GM23338 (cell line): Measurements from ENCODE around the gene ROR1.

Source experiments
- EZH2 ChIP-seq: fragments of 200-600 bp; sonication (generic); IDR thresholded peaks from one replicate; pipeline ENCODE4 v1.8.0; 2017; ENCODE audit warnings: antibody characterized with exemption, mild to moderate bottlenecking, low read depth; ENCODE audit not compliant: unreplicated experiment
- EZH2phosphoT487 ChIP-seq: fragments of 200-600 bp; sonication (generic); IDR thresholded peaks from one replicate; pipeline ENCODE4 v1.8.1; 2018; ENCODE audit warnings: antibody characterized with exemption; ENCODE audit not compliant: unreplicated experiment
- POLR2AphosphoS5 ChIP-seq: IDR thresholded peaks from 2 replicates; pipeline ENCODE4 v1.6.1; 2016; ENCODE audit warnings: antibody characterized with exemption, low read depth
- STAT1 ChIP-seq: IDR thresholded peaks from one replicate; pipeline ENCODE4 v1.6.1; 2016; ENCODE audit warnings: antibody characterized with exemption; ENCODE audit not compliant: unreplicated experiment
- TF ChIP-seq, protein P1 (sequence below), 2 experiments: fragments of 200-600 bp in 1 of 2; sonication (generic) in 1 of 2; conservative IDR thresholded peaks; 2 replicates each; pipeline versions ENCODE4 v1.5.1 to v1.6.1; 2016 to 2017; ENCODE audit warnings: antibody characterized with exemption in 2 of 2, low read depth in 2 of 2, mild to moderate bottlenecking in 2 of 2, moderate library complexity in 1 of 2
- TF ChIP-seq, protein P2 (sequence below): IDR thresholded peaks from one replicate; pipeline ENCODE4 v1.6.1; 2018; ENCODE audit warnings: antibody characterized with exemption; ENCODE audit not compliant: unreplicated experiment
- TF ChIP-seq, protein P3 (sequence below): fragments of 250-450 bp; sonication (Bioruptor Pico); IDR thresholded peaks from 2 replicates; pipeline ENCODE4 v1.5.0; 2020; ENCODE audit warnings: mild to moderate bottlenecking, moderate library complexity

DNA sequence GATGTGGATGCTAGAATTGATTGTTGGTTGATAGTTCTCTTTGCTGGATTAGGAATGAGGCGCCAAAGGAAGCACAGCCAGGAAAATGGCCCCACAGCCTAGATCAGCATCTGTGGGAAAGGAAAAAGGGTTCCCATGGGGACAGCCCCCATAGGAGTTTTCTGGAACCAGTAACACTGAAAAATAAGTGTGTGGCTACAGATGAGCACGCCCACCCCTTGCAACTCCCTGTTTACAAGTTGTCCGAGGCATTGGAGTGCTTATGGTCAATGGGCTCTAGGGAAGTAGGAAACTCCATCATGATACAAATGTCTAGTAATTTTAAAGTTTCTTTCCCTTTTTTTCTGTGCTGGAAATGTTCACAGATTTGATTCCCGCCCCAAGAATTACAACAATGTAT lies 405.8 kb downstream of the ROR1 start:
- TF ChIP-seq EZH2 (no peak), EZH2phosphoT487 (no peak), POLR2AphosphoS5 (no peak), STAT1 (no peak)
- TF ChIP-seq, protein P1, sequence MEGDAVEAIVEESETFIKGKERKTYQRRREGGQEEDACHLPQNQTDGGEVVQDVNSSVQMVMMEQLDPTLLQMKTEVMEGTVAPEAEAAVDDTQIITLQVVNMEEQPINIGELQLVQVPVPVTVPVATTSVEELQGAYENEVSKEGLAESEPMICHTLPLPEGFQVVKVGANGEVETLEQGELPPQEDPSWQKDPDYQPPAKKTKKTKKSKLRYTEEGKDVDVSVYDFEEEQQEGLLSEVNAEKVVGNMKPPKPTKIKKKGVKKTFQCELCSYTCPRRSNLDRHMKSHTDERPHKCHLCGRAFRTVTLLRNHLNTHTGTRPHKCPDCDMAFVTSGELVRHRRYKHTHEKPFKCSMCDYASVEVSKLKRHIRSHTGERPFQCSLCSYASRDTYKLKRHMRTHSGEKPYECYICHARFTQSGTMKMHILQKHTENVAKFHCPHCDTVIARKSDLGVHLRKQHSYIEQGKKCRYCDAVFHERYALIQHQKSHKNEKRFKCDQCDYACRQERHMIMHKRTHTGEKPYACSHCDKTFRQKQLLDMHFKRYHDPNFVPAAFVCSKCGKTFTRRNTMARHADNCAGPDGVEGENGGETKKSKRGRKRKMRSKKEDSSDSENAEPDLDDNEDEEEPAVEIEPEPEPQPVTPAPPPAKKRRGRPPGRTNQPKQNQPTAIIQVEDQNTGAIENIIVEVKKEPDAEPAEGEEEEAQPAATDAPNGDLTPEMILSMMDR (conservative IDR thresholded peaks at IDR 0.05; ENCODE audit: low read depth in 2 of 2), result no peak
- TF ChIP-seq, protein P2, sequence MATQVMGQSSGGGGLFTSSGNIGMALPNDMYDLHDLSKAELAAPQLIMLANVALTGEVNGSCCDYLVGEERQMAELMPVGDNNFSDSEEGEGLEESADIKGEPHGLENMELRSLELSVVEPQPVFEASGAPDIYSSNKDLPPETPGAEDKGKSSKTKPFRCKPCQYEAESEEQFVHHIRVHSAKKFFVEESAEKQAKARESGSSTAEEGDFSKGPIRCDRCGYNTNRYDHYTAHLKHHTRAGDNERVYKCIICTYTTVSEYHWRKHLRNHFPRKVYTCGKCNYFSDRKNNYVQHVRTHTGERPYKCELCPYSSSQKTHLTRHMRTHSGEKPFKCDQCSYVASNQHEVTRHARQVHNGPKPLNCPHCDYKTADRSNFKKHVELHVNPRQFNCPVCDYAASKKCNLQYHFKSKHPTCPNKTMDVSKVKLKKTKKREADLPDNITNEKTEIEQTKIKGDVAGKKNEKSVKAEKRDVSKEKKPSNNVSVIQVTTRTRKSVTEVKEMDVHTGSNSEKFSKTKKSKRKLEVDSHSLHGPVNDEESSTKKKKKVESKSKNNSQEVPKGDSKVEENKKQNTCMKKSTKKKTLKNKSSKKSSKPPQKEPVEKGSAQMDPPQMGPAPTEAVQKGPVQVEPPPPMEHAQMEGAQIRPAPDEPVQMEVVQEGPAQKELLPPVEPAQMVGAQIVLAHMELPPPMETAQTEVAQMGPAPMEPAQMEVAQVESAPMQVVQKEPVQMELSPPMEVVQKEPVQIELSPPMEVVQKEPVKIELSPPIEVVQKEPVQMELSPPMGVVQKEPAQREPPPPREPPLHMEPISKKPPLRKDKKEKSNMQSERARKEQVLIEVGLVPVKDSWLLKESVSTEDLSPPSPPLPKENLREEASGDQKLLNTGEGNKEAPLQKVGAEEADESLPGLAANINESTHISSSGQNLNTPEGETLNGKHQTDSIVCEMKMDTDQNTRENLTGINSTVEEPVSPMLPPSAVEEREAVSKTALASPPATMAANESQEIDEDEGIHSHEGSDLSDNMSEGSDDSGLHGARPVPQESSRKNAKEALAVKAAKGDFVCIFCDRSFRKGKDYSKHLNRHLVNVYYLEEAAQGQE, result no peak
- TF ChIP-seq, protein P3, sequence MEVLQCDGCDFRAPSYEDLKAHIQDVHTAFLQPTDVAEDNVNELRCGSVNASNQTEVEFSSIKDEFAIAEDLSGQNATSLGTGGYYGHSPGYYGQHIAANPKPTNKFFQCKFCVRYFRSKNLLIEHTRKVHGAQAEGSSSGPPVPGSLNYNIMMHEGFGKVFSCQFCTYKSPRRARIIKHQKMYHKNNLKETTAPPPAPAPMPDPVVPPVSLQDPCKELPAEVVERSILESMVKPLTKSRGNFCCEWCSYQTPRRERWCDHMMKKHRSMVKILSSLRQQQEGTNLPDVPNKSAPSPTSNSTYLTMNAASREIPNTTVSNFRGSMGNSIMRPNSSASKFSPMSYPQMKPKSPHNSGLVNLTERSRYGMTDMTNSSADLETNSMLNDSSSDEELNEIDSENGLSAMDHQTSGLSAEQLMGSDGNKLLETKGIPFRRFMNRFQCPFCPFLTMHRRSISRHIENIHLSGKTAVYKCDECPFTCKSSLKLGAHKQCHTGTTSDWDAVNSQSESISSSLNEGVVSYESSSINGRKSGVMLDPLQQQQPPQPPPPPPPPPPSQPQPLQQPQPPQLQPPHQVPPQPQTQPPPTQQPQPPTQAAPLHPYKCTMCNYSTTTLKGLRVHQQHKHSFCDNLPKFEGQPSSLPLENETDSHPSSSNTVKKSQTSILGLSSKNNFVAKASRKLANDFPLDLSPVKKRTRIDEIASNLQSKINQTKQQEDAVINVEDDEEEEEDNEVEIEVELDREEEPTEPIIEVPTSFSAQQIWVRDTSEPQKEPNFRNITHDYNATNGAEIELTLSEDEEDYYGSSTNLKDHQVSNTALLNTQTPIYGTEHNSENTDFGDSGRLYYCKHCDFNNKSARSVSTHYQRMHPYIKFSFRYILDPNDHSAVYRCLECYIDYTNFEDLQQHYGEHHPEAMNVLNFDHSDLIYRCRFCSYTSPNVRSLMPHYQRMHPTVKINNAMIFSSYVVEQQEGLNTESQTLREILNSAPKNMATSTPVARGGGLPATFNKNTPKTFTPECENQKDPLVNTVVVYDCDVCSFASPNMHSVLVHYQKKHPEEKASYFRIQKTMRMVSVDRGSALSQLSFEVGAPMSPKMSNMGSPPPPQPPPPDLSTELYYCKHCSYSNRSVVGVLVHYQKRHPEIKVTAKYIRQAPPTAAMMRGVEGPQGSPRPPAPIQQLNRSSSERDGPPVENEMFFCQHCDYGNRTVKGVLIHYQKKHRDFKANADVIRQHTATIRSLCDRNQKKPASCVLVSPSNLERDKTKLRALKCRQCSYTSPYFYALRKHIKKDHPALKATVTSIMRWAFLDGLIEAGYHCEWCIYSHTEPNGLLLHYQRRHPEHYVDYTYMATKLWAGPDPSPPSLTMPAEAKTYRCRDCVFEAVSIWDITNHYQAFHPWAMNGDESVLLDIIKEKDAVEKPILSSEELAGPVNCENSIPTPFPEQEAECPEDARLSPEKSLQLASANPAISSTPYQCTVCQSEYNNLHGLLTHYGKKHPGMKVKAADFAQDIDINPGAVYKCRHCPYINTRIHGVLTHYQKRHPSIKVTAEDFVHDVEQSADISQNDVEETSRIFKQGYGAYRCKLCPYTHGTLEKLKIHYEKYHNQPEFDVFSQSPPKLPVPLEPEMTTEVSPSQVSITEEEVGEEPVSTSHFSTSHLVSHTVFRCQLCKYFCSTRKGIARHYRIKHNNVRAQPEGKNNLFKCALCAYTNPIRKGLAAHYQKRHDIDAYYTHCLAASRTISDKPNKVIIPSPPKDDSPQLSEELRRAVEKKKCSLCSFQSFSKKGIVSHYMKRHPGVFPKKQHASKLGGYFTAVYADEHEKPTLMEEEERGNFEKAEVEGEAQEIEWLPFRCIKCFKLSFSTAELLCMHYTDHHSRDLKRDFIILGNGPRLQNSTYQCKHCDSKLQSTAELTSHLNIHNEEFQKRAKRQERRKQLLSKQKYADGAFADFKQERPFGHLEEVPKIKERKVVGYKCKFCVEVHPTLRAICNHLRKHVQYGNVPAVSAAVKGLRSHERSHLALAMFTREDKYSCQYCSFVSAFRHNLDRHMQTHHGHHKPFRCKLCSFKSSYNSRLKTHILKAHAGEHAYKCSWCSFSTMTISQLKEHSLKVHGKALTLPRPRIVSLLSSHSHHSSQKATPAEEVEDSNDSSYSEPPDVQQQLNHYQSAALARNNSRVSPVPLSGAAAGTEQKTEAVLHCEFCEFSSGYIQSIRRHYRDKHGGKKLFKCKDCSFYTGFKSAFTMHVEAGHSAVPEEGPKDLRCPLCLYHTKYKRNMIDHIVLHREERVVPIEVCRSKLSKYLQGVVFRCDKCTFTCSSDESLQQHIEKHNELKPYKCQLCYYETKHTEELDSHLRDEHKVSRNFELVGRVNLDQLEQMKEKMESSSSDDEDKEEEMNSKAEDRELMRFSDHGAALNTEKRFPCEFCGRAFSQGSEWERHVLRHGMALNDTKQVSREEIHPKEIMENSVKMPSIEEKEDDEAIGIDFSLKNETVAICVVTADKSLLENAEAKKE (CRISPR knock-in tag), result no peak
